A549 (cell line): Measurements from ENCODE around the gene CDH22. TPM values are rescaled to one million over a fixed set of nuclear protein-coding genes. Genes with fewer than 3 reads are reported as not detected.

ENCODE experiments used
- ATAC-seq, 2 experiments: fragments of 200-7000 bp in 1 of 2; fragments of >200 bp in 1 of 2; cut with Nextera tagmentation in 1 of 2; cut with Tn5 transposase in 1 of 2; 3 replicates each; pipeline versions ENCODE4 v1.8.0 to v1.9.1; 2018 to 2020; ENCODE audit warnings: mild to moderate bottlenecking in 1 of 2, moderate library complexity in 1 of 2
- CTCF ChIA-PET: fragments of 300-600 bp; sonication (Branson Sonifier 250); formaldehyde crosslinking; extraction: SDS; loops from one replicate; lab custom pipeline; 2021; ENCODE audit warnings: antibody characterized with exemption, inconsistent platforms; lab: Yijun Ruan, JAX
- POLR2A ChIA-PET: fragments of 350-600 bp; formaldehyde crosslinking; extraction: SDS; loops from one replicate; lab custom pipeline; 2021; ENCODE audit warnings: antibody characterized with exemption, inconsistent platforms; lab: Yijun Ruan, JAX
- DNase-seq, 2 experiments: peaks; one replicate each; pipeline versions ENCODE4 v3.0.0 to v3.0.0-alpha.2; 2011 to 2016; ENCODE audit warnings: low read depth in 1 of 2, low spot score in 1 of 2
- FAIRE-seq: peaks from 2 replicates; lab custom pipeline; 2011; peaks lifted over from hg19 to GRCh38; lab: Jason Lieb, UNC
- H3K27ac ChIP-seq, 2 experiments: fragments of >200 bp; sonication (Bioruptor Twin); formaldehyde crosslinking; 3 replicates each; pipeline ENCODE4 v1.5.1; 2016 to 2017
- H3K4me1 ChIP-seq: fragments of >200 bp; sonication (Bioruptor Twin); formaldehyde crosslinking; 3 replicates; pipeline ENCODE4 v1.6.1; 2016
- H3K4me2 ChIP-seq: fragments of >200 bp; sonication (Bioruptor Twin); formaldehyde crosslinking; 3 replicates; pipeline ENCODE4 v1.6.1; 2016
- H3K4me3 ChIP-seq: fragments of >200 bp; sonication (Bioruptor Twin); formaldehyde crosslinking; 3 replicates; pipeline ENCODE4 v1.5.1; 2016
- H3K9me3 ChIP-seq: fragments of >200 bp; sonication (Bioruptor Twin); formaldehyde crosslinking; 3 replicates; pipeline ENCODE4 v1.6.1; 2016
- CHD2 ChIP-seq: fragments of 150-350 bp; IDR thresholded peaks from 2 replicates; pipeline ENCODE4 v1.6.1; 2014; ENCODE audit warnings: low read length; ENCODE audit not compliant: partially characterized antibody
- EHF ChIP-seq: fragments of 250-450 bp; sonication (Bioruptor Pico); IDR thresholded peaks from 2 replicates; pipeline ENCODE4 v1.5.0; 2020; ENCODE audit warnings: mild to moderate bottlenecking
- EHMT2 ChIP-seq: fragments of 200-600 bp; sonication (generic); IDR thresholded peaks from 2 replicates; pipeline ENCODE4 v1.6.1; 2016; ENCODE audit warnings: antibody characterized with exemption, low read depth, mild to moderate bottlenecking, moderate library complexity
- ESRRA ChIP-seq: fragments of 150-350 bp; IDR thresholded peaks from 2 replicates; pipeline ENCODE4 v1.6.1; 2014; ENCODE audit warnings: mild to moderate bottlenecking, low read length, borderline replicate concordance
- FOSB ChIP-seq: fragments of 250-450 bp; sonication (Bioruptor Pico); IDR thresholded peaks from 2 replicates; pipeline ENCODE4 v1.5.0; 2020; ENCODE audit warnings: mild to moderate bottlenecking, moderate library complexity
- HEYL ChIP-seq: fragments of 250-450 bp; sonication (Bioruptor Pico); IDR thresholded peaks from 2 replicates; pipeline ENCODE4 v1.8.0; 2021; ENCODE audit warnings: mild to moderate bottlenecking, moderate library complexity
- HOXB13 ChIP-seq: fragments of 250-450 bp; sonication (Bioruptor Pico); IDR thresholded peaks from 2 replicates; pipeline ENCODE4 v1.5.0; 2020; ENCODE audit warnings: low read depth, mild to moderate bottlenecking, moderate library complexity
- HOXB5 ChIP-seq: fragments of 250-450 bp; sonication (Bioruptor Pico); IDR thresholded peaks from 2 replicates; pipeline ENCODE4 v1.5.0; 2020; ENCODE audit warnings: mild to moderate bottlenecking, moderate library complexity
- JUN ChIP-seq, 2 experiments: fragments of >200 bp; sonication (Bioruptor Twin); formaldehyde crosslinking; IDR thresholded peaks; 2 replicates in 1 of 2; 3 replicates in 1 of 2; pipeline ENCODE4 v1.6.1; 2016 to 2017
- JUNB ChIP-seq: fragments of >200 bp; sonication (Bioruptor Twin); formaldehyde crosslinking; IDR thresholded peaks from 2 replicates; pipeline ENCODE4 v1.6.1; 2016
- KDM5A ChIP-seq: fragments of 200-600 bp; sonication (generic); IDR thresholded peaks from 2 replicates; pipeline ENCODE4 v1.6.1; 2016; ENCODE audit warnings: antibody characterized with exemption, mild to moderate bottlenecking
- MAFK ChIP-seq: fragments of 450-650 bp; IDR thresholded peaks from 2 replicates; pipeline ENCODE4 v1.6.1; 2014; ENCODE audit not compliant: partially characterized antibody
- NPAS2 ChIP-seq: fragments of 250-450 bp; sonication (Bioruptor Pico); IDR thresholded peaks from 2 replicates; pipeline ENCODE4 v1.8.0; 2022; ENCODE audit warnings: mild to moderate bottlenecking, moderate library complexity, borderline replicate concordance
- PHF8 ChIP-seq: fragments of 200-600 bp; sonication (generic); IDR thresholded peaks from 2 replicates; pipeline ENCODE4 v1.6.1; 2016; ENCODE audit warnings: low read depth, mild to moderate bottlenecking, antibody characterized with exemption, moderate library complexity, borderline replicate concordance
- POLR2A ChIP-seq: IDR thresholded peaks from 2 replicates; pipeline ENCODE4 v1.6.1; 2012; ENCODE audit warnings: mild to moderate bottlenecking, low read length
- SREBF2 ChIP-seq: fragments of 450-650 bp; IDR thresholded peaks from 2 replicates; pipeline ENCODE4 v1.6.1; 2014; ENCODE audit warnings: mild to moderate bottlenecking, moderate library complexity
- ZNF302 ChIP-seq: fragments of 250-450 bp; sonication (Bioruptor Pico); IDR thresholded peaks from 2 replicates; pipeline ENCODE4 v1.9.0; 2021; ENCODE audit warnings: inconsistent platforms, mild to moderate bottlenecking, moderate library complexity
- WGBS: methylation state at CpG from one replicate; pipeline ENCODE4 v1.1.6; 2017; ENCODE audit errors: missing lambda C conversion rate; 5-methylcytosine and 5-hydroxymethylcytosine counted together
- polyA plus RNA-seq, 4 experiments: library from polyadenylated mRNA; depleted of rRNA in 3 of 4; stranded (reverse); fragments of >200 nt; fragmentation: RNase III in 1 of 4; extraction: RNeasy Plus Mini Kit Qiagen cat#74134 plus additional on column Dnase treatment in 1 of 4; gene quantifications; 2 replicates in 3 of 4; 3 replicates in 1 of 4; pipeline ENCODE4 v1.2.3, GENCODE V29; 2011 to 2017
- TF ChIP-seq, protein P1 (sequence below): fragments of 150-350 bp; IDR thresholded peaks from 2 replicates; pipeline ENCODE4 v1.6.1; 2014; ENCODE audit warnings: low read depth, mild to moderate bottlenecking, low read length
- TF ChIP-seq, protein P2 (sequence below): fragments of >200 bp; sonication (Bioruptor Twin); formaldehyde crosslinking; IDR thresholded peaks from 3 replicates; pipeline ENCODE4 v1.6.1; 2016

The CDH22 gene
- polyA plus RNA-seq, 2 of the 4 experiments (the other 2 are of a cell fraction), result not detected

DNA sequence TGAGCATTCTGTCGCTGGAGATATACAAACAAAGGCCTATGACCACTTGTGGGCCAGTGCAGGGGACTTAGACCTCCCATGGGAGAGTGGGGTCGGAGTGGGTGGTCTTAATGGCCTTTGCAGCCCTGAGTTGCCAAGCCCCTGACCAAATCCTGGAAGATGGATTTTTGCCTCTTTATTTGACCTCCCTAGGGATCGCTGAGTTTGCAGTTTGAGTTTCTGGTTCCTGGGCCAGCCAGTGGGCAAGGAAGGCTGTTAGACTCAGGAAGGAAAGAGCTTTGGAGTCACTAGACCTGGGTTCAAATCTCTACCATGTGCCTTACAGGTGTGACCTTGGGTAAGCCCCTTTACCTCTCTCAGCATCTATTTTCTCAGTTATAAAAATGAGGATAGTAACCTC lies 96.0 kb downstream of the CDH22 start:
- no peak for DNase-seq
- WGBS, result 46% methylated on average over 3 of the region's 3 CpGs
- ChIA-PET CTCF (interaction anchor here (0.6 to 1.4 kb wide), 3 partner anchors 20 to 190 kb away, joined by 3 to 4 read pairs (median 3); no protein-coding TSS in a partner anchor), POLR2A (no interaction called here)
- Histone ChIP-seq H3K4me1 (peaks cover 11% of the 10 kb centered on the region; the same call in 2 of the 3 replicates), H3K27ac (no peak overlapping the region), H3K4me2 (no peak overlapping the region), H3K4me3 (no peak overlapping the region), H3K9me3 (no peaks in the 10 kb centered on the region)
- no peak for ATAC-seq
- no peak for FAIRE-seq
- TF ChIP-seq KDM5A, result no peak
- TF ChIP-seq MAFK, result peak; percentile 62
- TF ChIP-seq, all 56 proteins: peak for 1

DNA sequence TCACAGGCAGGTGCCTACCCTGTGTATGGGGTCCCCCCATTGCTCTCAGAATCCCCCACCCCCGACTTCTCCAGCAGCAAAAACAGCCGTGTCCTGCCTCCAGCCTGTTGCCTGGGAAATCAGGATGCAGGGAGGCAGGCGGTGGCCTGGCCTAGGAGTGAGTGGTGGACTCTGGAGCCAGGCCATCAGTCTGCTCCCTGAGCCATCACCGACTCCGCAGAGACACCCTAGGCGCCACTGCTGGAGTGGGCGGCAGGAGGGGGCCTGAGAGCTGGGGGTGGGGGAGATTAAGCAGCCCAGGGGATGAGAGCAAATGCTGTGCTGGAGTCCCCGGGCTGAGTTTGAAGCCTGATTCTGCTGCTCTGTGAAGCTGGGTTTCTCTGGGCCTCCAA lies 97.0 kb downstream of the CDH22 start:
- H3K27ac ChIP-seq, result no peak overlapping the region
- no peak overlapping the region for H3K4me2 ChIP-seq
- H3K9me3 ChIP-seq, result no peaks in the 10 kb centered on the region
- POLR2A ChIA-PET, result no interaction called here
- FAIRE-seq (no peak), DNase-seq (no peak), ATAC-seq (no peak)
- TF ChIP-seq POLR2A (no peak), EHF (CRISPR knock-in tag) (no peak), ESRRA (no peak), CHD2 (no peak), FOSB (no peak), HOXB5 (CRISPR knock-in tag) (no peak), HEYL (CRISPR knock-in tag) (no peak), ZNF302 (no peak), NPAS2 (CRISPR knock-in tag) (no peak), JUNB (no peak), EHMT2 (no peak)
- TF ChIP-seq, protein P1, sequence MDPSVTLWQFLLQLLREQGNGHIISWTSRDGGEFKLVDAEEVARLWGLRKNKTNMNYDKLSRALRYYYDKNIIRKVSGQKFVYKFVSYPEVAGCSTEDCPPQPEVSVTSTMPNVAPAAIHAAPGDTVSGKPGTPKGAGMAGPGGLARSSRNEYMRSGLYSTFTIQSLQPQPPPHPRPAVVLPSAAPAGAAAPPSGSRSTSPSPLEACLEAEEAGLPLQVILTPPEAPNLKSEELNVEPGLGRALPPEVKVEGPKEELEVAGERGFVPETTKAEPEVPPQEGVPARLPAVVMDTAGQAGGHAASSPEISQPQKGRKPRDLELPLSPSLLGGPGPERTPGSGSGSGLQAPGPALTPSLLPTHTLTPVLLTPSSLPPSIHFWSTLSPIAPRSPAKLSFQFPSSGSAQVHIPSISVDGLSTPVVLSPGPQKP, result no peak
- TF ChIP-seq, protein P2, sequence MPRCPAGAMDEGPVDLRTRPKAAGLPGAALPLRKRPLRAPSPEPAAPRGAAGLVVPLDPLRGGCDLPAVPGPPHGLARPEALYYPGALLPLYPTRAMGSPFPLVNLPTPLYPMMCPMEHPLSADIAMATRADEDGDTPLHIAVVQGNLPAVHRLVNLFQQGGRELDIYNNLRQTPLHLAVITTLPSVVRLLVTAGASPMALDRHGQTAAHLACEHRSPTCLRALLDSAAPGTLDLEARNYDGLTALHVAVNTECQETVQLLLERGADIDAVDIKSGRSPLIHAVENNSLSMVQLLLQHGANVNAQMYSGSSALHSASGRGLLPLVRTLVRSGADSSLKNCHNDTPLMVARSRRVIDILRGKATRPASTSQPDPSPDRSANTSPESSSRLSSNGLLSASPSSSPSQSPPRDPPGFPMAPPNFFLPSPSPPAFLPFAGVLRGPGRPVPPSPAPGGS, result no peak
- no peak overlapping the region for H3K4me3 ChIP-seq
- CTCF ChIA-PET, result interaction anchor here (0.9 to 1.4 kb wide), 2 partner anchors 19 to 38 kb away, joined by 3 to 4 read pairs; no protein-coding TSS in a partner anchor
- WGBS, result 73% methylated on average over 1 of the region's 8 CpGs
- peaks cover 20% of the 10 kb centered on the region for H3K4me1 ChIP-seq

DNA sequence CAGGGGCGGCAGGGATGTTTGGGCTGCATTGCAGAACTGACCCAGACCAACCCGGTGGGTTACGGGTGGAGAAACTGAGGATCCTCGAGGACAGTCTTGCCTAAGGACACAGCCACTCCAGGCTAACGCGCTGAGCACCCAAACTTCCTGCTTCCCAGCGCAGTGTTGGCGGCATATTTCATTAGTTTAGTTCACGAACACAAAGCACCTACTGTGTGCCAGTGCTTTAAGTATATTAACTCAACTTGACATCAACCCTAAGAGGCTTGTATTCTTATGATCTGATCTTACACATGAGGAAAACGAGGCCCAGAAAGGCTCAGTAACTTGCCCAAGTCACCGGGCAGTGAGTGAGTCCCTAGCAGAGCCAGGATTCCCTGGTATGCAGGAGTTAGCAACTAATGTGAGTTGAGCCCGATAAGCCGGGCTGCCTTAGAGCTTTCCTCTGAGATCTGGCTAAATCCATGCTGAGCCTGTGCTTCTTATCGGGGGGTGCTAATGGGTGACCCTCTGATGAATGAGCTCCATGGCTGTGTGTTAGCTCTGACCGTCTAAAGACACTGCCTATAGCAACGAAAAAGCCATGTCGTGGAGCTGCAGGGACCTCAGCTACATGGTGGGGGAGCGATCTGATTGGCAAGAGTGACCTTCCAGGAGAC lies 97.5 kb downstream of the CDH22 start:
- 69% methylated on average over 15 of the region's 18 CpGs for WGBS
- FAIRE-seq, result no peak
- Histone ChIP-seq H3K4me1 (peaks cover 20% of the 10 kb centered on the region), H3K4me3 (no peak overlapping the region), H3K9me3 (no peaks in the 10 kb centered on the region), H3K4me2 (no peak overlapping the region), H3K27ac (no peak overlapping the region)
- CTCF ChIA-PET, result interaction anchor here (1.4 kb wide), 1 partner anchor 39 kb away, joined by 4 read pairs; no protein-coding TSS in a partner anchor
- POLR2A ChIA-PET, result no interaction called here
- DNase-seq, result no peak
- no peak for ATAC-seq
- TF ChIP-seq EHMT2 (no peak), HEYL (CRISPR knock-in tag) (no peak), JUN (IDR thresholded peaks at IDR 0.05) (no peak), SREBF2 (no peak), HOXB13 (no peak), JUNB (no peak), PHF8 (no peak), MAFK (no peak)
